Measurements from ENCODE around the gene NR1H2. TPM values are rescaled to one million over a fixed set of nuclear protein-coding genes. Genes with fewer than 3 reads are reported as not detected.
"Not testable (repeated sequence)": the region's sequence is repeated elsewhere in the genome, so short reads cannot be mapped to it uniquely, and the experiment has no call there.

NR1H2 gene
- polyA plus RNA-seq, 3 donors = 77.1 to 111 (median 78.9) TPM

DNA sequence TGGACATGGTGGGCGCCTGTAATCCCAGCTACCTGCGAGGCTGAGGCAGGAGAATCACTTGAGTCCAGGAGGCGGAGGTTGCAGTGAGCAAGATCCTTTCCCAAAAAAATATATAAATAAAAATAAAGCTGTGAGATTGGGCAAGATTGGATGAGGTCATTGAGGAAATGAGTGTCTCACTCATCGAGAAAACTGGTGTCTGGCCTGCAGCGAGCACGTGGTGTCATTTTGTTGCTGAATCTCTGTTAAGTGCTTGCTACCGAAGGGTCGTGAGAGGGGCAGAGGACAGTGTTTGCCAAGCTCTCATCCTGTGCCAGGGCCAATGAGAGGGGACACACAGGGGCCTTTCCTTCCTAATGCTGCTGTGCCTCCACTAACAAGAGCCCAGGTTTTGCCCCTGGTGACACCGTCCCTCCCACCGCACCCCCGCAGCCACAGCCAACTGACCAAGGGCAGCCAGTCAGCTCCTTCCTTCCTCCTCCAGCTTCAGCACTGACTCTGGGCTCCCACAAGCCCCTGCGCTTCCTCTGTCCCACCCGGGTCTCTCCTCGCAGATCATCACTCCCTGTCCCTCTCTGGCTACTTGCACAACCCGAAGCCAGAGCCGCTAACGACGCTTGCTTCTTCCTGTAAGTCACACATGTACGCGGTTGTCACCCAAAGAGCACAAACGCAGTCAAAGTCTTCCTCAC lies 11.1 kb downstream of the NR1H2 start:
- Histone ChIP-seq H4K20me1 (ENCODE audit: insufficient read depth, low read length) (peaks cover 14% of the 10 kb centered on the region), H3K4me2 (replicated peaks; ENCODE audit: extremely low read depth, low read length, poor library complexity, severe bottlenecking) (peak overlapping the region; percentile 81), H2AFZ (ENCODE audit: insufficient read depth, low read depth, low read length, poor library complexity, severe bottlenecking) (peak overlapping the region; percentile 76), H3K4me3 (replicated peaks in 1 of 3; ENCODE audit: low read depth in 2 of 3, low read length in 3 of 3) (peak overlapping the region; percentile 24 to 86 (median 34)), H3K9me3 (replicated peaks in 1 of 2; ENCODE audit: control insufficient read depth in 1 of 2, insufficient read depth in 1 of 2, low read length in 2 of 2) (no peaks in the 10 kb centered on the region), H3K27me3 (ENCODE audit: control insufficient read depth in 2 of 2, insufficient read depth in 2 of 2, low read length in 2 of 2) (no peaks in the 10 kb centered on the region), H3K9ac (ENCODE audit: insufficient read depth, low read length, poor library complexity, severe bottlenecking) (peak overlapping the region; percentile 53), H3K36me3 (replicated peaks in 1 of 2; ENCODE audit: control insufficient read depth in 1 of 2, insufficient read depth in 2 of 2, low read length in 2 of 2) (peaks cover 5 to 6% of the 10 kb centered on the region in 2 donors), H3K4me1 (ENCODE audit: control insufficient read depth in 1 of 2, insufficient read depth in 2 of 2, low read length in 2 of 2) (peaks cover 48 to 60% of the 10 kb centered on the region in 2 donors), H3K27ac (ENCODE audit: low read depth in 1 of 2, low read length in 2 of 2) (peak overlapping the region; percentile 82 to 96), H3K79me2 (ENCODE audit: insufficient read depth, low read length) (peaks cover 62% of the 10 kb centered on the region)
- peaks cover 0 to 3% (median 2%) of the 10 kb centered on the region in 3 donors for H3K27me3 Mint-ChIP-seq (ENCODE audit: low read depth in 3 of 3)
- H3K36me3 Mint-ChIP-seq = peaks cover 1 to 23% of the 10 kb centered on the region in 2 donors
- H3K9me3 Mint-ChIP-seq = peaks cover 0 to 4% (median 3%) of the 10 kb centered on the region in 7 donors
- TF ChIP-seq, protein P1, sequence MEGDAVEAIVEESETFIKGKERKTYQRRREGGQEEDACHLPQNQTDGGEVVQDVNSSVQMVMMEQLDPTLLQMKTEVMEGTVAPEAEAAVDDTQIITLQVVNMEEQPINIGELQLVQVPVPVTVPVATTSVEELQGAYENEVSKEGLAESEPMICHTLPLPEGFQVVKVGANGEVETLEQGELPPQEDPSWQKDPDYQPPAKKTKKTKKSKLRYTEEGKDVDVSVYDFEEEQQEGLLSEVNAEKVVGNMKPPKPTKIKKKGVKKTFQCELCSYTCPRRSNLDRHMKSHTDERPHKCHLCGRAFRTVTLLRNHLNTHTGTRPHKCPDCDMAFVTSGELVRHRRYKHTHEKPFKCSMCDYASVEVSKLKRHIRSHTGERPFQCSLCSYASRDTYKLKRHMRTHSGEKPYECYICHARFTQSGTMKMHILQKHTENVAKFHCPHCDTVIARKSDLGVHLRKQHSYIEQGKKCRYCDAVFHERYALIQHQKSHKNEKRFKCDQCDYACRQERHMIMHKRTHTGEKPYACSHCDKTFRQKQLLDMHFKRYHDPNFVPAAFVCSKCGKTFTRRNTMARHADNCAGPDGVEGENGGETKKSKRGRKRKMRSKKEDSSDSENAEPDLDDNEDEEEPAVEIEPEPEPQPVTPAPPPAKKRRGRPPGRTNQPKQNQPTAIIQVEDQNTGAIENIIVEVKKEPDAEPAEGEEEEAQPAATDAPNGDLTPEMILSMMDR (IDR thresholded peaks at IDR 0.05) = no peak
- peak; percentile 85 to 91 (median 87) for DNase-seq
- 3% methylated on average over 18 of the region's 21 CpGs for WGBS (ENCODE audit: insufficient coverage)
- intact Hi-C loops (cut with micrococcal nuclease) = loop anchor here in 1 of 2 donors (5.0 kb wide), 1 partner anchor 45 kb away; the partner anchor contains the start of gene MYBPC2
- peak overlapping the region; percentile 84 to 94 for H3K4me3 Mint-ChIP-seq
- H3K27ac Mint-ChIP-seq = peak overlapping the region; percentile 94 to 98 (median 97)
- peaks cover 52% of the 10 kb centered on the region for H3K4me1 Mint-ChIP-seq

GRCh38 chr19:50387868-50388245 lies 11.6 kb downstream of the NR1H2 start:
- H3K36me3 ChIP-seq (replicated peaks in 1 of 2; ENCODE audit: control insufficient read depth in 1 of 2, insufficient read depth in 2 of 2, low read length in 2 of 2) = peaks cover 0 to 3% of the 10 kb centered on the region in 2 donors
- peak overlapping the region; percentile 84 to 94 for H3K4me3 Mint-ChIP-seq
- peak overlapping the region; percentile 53 for H3K9ac ChIP-seq (ENCODE audit: insufficient read depth, low read length, poor library complexity, severe bottlenecking)
- peak overlapping the region; percentile 94 to 98 (median 97) for H3K27ac Mint-ChIP-seq
- no peaks in the 10 kb centered on the region for H3K9me3 ChIP-seq (replicated peaks in 1 of 2; ENCODE audit: control insufficient read depth in 1 of 2, insufficient read depth in 1 of 2, low read length in 2 of 2)
- H3K27me3 Mint-ChIP-seq (ENCODE audit: low read depth in 3 of 3) = peaks cover 0 to 3% (median 2%) of the 10 kb centered on the region in 3 donors
- DNase-seq = no peak
- peaks cover 9% of the 10 kb centered on the region for H4K20me1 ChIP-seq (ENCODE audit: insufficient read depth, low read length)
- peak overlapping the region; percentile 82 to 96 for H3K27ac ChIP-seq (ENCODE audit: low read depth in 1 of 2, low read length in 2 of 2)
- peaks cover 66% of the 10 kb centered on the region for H3K79me2 ChIP-seq (ENCODE audit: insufficient read depth, low read length)
- H3K36me3 Mint-ChIP-seq = peaks cover 1 to 18% of the 10 kb centered on the region in 2 donors
- H2AFZ ChIP-seq (ENCODE audit: insufficient read depth, low read depth, low read length, poor library complexity, severe bottlenecking) = peak overlapping the region; percentile 76
- intact Hi-C loops (cut with micrococcal nuclease) = loop anchor here in 1 of 2 donors (5.0 kb wide), 1 partner anchor 44 kb away; the partner anchor contains the start of gene MYBPC2
- H3K4me2 ChIP-seq (replicated peaks; ENCODE audit: extremely low read depth, low read length, poor library complexity, severe bottlenecking) = peak overlapping the region; percentile 81
- H3K9me3 Mint-ChIP-seq = peaks cover 0 to 4% (median 3%) of the 10 kb centered on the region in 7 donors
- peak overlapping the region; percentile 24 to 86 (median 34) for H3K4me3 ChIP-seq (replicated peaks in 1 of 3; ENCODE audit: low read depth in 2 of 3, low read length in 3 of 3)
- peaks cover 48 to 55% of the 10 kb centered on the region in 2 donors for H3K4me1 ChIP-seq (ENCODE audit: control insufficient read depth in 1 of 2, insufficient read depth in 2 of 2, low read length in 2 of 2)
- no peaks in the 10 kb centered on the region for H3K27me3 ChIP-seq (ENCODE audit: control insufficient read depth in 2 of 2, insufficient read depth in 2 of 2, low read length in 2 of 2)
- H3K4me1 Mint-ChIP-seq = peaks cover 52% of the 10 kb centered on the region
- whole genome bisulfite sequencing (ENCODE audit: insufficient coverage) = 73% methylated on average over 8 of the region's 8 CpGs
- TF ChIP-seq, protein P1 (IDR thresholded peaks at IDR 0.05) = no peak

DNA sequence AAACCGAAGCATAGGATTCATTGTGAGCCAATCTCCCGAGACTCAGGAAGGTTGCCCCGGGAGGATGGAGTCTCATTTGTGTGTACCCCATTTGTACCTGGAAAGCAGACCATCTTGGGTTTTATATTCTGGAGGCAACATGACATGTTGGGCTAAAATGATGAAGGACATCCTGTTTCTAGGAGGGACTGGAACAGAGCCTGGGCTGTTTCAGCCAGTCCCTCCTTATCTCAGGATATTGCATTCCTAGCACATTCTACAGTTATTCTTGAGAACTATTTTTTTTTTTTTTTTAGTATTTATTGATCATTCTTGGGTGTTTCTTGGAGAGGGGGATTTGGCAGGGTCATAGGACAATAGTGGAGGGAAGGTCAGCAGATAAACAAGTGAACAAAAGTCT lies 14.0 kb downstream of the NR1H2 start:
- Mint-ChIP-seq H3K36me3 (peaks cover 9 to 30% of the 10 kb centered on the region in 2 donors), H3K4me1 (peaks cover 32% of the 10 kb centered on the region)
- H3K27ac Mint-ChIP-seq; H3K9me3 Mint-ChIP-seq; H3K4me3 Mint-ChIP-seq; DNase-seq; H3K9me3 ChIP-seq (replicated peaks in 1 of 2; ENCODE audit: control insufficient read depth in 1 of 2, insufficient read depth in 1 of 2, low read length in 2 of 2); H3K9ac ChIP-seq (ENCODE audit: insufficient read depth, low read length, poor library complexity, severe bottlenecking); H3K27me3 ChIP-seq (ENCODE audit: control insufficient read depth in 2 of 2, insufficient read depth in 2 of 2, low read length in 2 of 2); intact Hi-C loops (cut with micrococcal nuclease); H3K27me3 Mint-ChIP-seq (ENCODE audit: low read depth in 3 of 3); H3K4me2 ChIP-seq (replicated peaks; ENCODE audit: extremely low read depth, low read length, poor library complexity, severe bottlenecking); H3K4me3 ChIP-seq (replicated peaks in 1 of 3; ENCODE audit: low read depth in 2 of 3, low read length in 3 of 3); H3K27ac ChIP-seq (ENCODE audit: low read depth in 1 of 2, low read length in 2 of 2); H4K20me1 ChIP-seq (ENCODE audit: insufficient read depth, low read length); H2AFZ ChIP-seq (ENCODE audit: insufficient read depth, low read depth, low read length, poor library complexity, severe bottlenecking): not testable (repeated sequence)
- no CpG with 5 or more reads among the region's 3 CpGs for WGBS (ENCODE audit: insufficient coverage)
- peaks cover 0 to 14% of the 10 kb centered on the region in 2 donors for H3K36me3 ChIP-seq (replicated peaks in 1 of 2; ENCODE audit: control insufficient read depth in 1 of 2, insufficient read depth in 2 of 2, low read length in 2 of 2)
- H3K79me2 ChIP-seq (ENCODE audit: insufficient read depth, low read length) = peaks cover 70% of the 10 kb centered on the region
- peaks cover 30 to 31% of the 10 kb centered on the region in 2 donors for H3K4me1 ChIP-seq (ENCODE audit: control insufficient read depth in 1 of 2, insufficient read depth in 2 of 2, low read length in 2 of 2)

Data from CD14-positive monocyte (primary cell).